GM04503 (cell line): ENCODE results near the gene ZER1.

Experiments
- DNase-seq: peaks from one replicate; pipeline ENCODE4 v3.0.0-alpha.2; 2012; ENCODE audit warnings: low read depth

ZER1 gene

DNA sequence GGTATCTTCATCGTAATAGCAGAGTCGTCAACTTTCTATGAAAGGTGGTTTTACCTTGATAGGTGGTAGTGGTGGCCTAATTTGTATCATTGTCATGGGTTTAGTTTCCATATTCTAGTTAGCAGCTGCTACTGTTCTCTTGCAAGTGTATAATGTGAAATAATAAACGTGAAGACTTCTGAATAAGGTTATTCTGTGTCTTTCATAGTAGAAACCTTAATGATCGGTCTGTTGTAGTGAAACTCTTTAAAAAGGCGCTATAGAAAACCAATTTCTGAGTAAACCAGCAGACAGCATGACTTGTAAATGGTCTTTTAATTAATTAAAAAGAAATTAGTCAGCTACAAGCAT lies 81.1 kb downstream of the ZER1 start:
- DNase-seq, result no peak

DNA sequence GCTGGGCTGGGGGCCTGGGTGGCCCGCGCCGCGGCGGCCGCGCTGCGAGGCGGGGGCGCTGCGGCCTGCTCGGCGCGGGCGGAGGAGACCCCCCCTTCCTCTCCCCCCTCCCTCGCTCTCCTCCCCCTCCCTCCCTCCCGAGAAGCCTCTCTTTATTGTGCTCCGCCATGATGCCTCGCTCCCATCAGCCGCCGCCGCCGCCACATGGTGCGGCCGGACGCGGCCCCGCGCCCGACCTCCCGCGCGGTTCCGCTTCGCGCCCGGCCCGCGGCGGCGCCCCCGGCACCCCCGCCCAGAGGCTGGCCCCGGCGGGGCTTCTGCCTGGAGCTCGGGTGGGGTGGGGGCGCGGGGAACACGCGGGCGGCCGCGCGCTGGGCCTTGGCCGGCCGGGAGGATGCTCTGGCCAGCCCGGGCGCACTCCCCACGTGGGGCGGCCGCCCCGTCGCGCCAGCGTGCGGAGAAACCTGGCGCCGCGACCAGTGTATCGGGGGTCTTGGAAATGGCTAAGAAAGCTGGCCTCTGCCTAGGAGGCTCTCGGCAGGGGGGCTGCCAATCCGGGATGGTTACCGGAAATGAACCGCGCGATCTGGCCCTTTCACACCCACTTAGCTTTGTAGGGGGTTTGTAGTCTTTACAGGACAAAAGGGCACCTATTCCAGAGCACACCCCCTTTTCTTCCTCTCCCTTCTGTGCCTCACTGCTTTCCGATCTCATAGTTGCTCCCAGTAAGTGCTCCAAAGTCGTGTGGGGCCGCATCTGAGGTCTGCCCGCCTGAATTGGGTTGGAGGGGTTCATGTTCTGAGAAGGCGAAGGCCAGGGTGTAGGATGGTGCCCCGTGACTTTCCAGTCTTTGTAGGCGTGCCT lies 81.7 kb downstream of the ZER1 start:
- DNase-seq, result no peak

DNA sequence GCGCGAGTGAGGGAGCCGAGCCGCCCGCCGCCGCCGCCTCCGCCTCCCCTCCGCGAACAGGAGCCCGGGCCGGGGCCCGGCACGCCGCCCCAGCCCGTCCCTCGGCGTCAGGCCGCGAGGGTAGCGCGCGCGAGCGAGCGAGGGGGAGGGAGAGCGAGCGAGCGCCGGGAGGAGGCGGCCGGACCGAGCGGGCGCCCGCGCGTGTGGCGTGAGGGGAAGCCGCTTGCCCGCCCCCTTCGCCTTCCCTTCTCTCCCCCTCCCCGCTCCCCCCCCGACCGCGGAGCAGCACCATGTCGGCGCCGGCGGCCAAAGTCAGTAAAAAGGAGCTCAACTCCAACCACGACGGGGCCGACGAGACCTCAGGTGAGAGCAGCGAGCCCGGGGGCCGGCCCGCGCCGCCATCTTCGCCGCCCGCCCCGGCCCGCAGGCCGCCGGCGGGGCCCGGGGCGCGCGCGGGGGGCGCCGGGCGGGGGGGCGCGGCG lies 82.4 kb downstream of the ZER1 start:
- no peak for DNase-seq

DNA sequence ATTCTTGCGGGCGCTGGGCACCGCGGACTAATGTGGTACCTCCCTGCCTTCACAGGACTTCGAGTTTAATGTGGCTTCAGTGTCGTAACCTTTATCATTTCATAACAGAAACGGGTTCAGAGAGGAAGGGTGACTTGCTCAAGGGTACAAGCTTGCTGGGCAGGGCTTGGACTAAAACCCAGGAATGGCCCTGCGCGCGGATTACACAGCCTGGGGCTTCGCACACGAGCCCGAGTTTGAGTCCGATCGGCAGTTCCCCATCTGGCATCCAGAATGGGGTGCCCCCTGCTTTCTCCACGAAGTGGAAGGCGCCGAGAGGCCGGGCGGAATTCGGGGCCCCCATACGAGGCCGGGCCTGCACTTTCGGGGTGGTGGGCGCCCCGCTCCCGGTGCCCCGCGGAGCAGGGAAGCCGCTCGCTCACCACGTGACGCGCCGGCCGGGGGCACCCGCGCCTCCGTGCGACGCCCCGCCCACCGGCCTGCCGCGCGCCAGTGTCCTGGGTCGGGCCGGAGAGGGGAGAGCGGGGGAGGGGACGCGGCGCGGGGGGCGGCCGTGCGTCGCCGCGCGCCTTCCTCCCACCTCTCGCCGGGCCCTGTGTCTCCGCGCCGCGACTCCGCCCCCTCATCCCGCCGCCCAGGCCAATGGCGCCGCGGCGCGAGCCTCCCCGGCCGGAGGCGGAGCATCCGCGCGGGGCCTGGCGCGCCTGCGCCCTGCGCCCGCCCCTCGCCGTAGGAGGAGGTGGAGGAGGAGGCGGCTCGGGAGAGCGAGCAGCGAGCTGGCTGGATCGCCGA lies 83.0 kb downstream of the ZER1 start, which contains the start of gene SET:
SET (plus strand) TSS at position 722 of the 792 bp plus-strand sequence. CDS start 361 bp downstream, outside the sequence.
- DNase-seq, result peak; percentile 49

DNA sequence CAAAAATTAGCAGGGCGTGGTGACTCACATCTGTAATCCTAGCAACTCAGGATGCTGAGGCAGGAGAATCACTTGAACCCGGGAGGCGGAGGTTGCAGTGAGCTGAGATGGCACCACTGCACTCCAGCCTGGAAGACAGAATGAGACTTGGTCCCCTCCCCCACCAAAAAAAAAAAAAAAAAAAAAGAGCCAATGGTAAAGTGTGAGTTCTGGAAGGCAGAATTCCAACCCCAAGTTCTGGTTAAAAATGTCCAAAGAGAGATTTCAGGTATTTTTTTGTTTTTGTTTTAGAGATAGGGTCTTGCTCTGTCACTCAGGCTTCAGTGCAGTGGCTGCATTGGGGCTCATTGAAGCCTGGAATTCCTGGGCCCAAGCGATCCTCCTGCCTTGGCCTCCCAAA lies 84.3 kb downstream of the ZER1 start:
- DNase-seq, result no peak

DNA sequence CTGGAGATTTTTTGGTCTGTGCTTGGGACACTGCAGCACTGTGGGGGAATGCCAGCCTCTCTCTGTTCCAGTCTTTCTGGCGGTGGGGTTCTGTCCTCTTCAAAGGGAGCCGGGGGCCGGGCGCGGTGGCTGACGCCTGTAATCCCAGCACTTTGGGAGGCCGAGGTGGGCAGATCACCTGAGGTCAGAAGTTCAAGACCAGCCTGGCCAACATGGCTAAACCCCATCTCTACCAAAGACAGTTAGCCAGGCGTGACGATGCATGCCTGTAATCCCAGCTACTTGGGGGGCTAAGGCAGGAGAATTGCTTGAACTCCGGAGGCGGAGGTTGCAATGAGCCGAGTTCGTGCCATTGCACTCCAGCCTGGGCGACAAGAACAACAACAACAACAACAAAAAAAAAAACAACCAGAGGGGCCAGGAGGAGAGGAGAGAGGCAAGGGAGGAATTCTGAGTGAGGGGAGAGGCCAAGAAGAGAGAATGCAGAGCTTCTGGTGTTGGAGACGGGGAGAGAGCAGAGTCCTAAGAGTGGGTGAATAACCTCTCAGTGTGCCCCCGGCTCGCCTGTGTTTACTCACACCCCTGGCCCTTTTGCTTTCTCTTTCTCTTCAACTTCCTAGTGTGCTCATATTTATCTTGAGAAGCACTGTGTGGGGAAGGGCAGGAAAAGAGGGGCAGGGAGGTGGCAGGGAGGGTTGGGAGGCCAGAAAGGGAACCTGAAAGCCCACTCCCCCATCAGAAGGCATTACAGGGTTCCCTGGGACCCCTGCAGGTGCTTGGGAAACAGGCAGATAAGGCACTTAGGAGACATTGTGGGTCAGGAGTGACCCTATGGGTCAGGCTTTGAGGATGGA lies 85.9 kb downstream of the ZER1 start:
- DNase-seq, result no peak

DNA sequence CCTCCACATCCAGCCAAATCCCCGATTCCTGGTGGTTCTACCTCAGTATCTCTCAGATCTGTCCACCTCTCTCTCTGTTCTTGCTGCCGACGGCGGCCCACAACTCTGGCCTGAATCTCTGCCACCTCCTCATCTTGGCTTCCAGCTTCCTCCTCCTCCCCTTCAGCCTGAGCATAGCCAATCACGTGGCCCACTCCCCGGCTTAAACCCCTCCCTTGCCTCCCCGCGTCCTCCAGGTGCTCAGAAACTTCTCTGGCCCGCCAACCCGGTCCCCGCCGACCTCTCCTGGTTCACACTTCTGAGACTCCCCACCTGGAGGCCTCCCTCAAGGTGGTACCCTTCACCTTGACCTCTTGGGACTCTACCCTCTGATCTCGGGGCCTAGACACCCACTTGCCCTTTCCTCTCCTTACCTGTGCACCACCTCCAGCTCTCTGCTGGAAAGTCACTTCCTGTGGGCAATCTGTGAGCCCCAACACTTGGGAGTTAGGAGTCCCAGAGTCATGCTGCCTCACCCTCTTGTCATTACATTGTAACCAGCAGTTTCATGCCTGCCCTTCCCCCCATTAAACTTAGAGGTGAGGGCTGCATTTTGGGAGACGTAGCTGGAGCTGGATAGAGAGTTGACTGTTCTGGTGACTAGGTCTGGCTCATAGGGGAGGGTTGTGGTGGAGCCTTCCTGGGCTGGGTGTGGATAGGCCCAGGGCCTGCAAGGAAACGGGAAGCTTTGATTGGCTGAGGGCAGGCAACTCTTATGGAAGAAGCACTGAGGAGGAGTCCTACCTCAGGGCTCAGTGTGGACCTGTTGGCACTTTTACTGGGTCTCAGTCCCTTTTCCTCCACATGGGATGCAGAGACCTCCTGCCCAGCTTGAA lies 87.2 kb downstream of the ZER1 start:
- peak; percentile 47 for DNase-seq

DNA sequence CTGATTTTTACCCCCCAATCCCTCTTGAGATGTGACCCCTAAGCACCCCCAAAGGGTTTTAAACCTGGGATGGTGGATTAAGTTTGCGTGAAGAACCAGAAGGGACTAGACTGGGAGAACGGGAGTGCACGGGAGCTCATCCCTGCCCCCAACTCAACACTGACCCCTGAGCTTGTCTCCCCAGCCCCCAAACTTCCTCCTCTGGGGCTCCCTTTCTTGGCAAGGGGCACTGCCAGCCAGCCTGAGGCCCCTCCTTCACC lies 87.7 kb downstream of the ZER1 start:
- no peak for DNase-seq

DNA sequence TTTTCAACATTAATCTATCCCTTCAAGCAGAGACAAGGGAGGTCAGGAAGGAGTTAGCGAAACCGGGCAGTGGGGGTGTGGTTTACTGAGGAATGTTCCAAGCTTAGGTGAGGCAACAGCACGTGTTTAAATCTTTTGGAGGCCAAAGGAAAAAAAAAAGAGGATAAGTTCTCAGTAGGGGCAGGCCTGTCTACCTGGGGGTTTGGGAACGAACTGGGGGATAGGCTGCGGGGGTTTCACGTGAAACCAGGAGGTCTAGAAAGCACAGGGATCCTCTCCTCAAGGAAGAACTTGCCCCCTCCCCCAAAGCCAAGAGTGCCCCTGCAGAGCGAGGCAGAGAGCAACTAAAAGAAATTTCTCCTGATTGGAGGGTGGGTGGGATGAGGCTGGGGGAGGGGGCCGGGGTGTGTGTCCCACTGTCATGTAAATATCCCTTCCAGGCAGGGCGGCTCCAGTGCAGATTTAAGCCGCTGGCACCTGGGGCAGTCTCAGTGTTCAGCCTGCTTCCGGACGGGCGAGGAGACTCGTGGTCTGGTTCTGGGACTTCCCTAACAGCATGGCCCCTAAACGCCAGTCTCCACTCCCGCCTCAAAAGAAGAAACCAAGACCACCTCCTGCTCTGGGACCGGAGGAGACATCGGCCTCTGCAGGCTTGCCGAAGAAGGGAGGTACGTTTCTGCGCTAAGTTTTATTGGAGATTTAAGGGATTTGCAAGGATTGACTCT lies 88.2 kb downstream of the ZER1 start:
- DNase-seq, result no peak
